ENCODE data around the gene ITSN1. TPM values are rescaled to one million over a fixed set of nuclear protein-coding genes. Genes with fewer than 3 reads are reported as not detected.
A peak's percentile ranks its signal among the peaks of the same experiment; 100 is the strongest.
"Not testable (repeated sequence)": the region's sequence is repeated elsewhere in the genome, so short reads cannot be mapped to it uniquely, and the experiment has no call there.

The ITSN1 gene
- total RNA-seq, 8 experiments from 2014 or later, result 27.8 to 89.0 (median 36.4) TPM

- in situ Hi-C loops (cut with MboI; ENCODE audit: low pct_unique_long_range_greater_than_20kb in 2 of 9, low sequenced_read_pairs in 9 of 9, unreplicated experiment in 9 of 9), result no loop called here
- ATAC-seq (replicated peaks in 6 of 8), result no peak
- Histone ChIP-seq H3K4me3 (no peak overlapping the region), H3K27ac (no peak overlapping the region), H3K4me1 (replicated peaks in 1 of 2) (no peaks in the 10 kb centered on the region)
- 83 to 100% (median 100%) methylated on average over 2 of the region's 2 CpGs; no CpG with 5 or more reads in 1 of the 10 experiments for WGBS, 10 experiments
These were observed 78.8 kb downstream of the ITSN1 start for GRCh38 chr21:33721081-33721480.

GRCh38 chr21:33729139-33729538 is 86.8 kb downstream of the ITSN1 start:
- in situ Hi-C loops (cut with MboI; ENCODE audit: low pct_unique_long_range_greater_than_20kb in 2 of 9, low sequenced_read_pairs in 9 of 9, unreplicated experiment in 9 of 9); ATAC-seq (replicated peaks in 6 of 8); H3K4me3 ChIP-seq; H3K27ac ChIP-seq; H3K4me1 ChIP-seq (replicated peaks in 1 of 2): not testable (repeated sequence)
- WGBS, 10 experiments, result 90 to 100% (median 100%) methylated on average over 1 to 3 of the region's 3 CpGs

- WGBS, 10 experiments, result 29 to 100% (median 66%) methylated on average over 1 to 2 of the region's 2 CpGs
- Histone ChIP-seq H3K4me3 (no peak overlapping the region), H3K27ac (no peak overlapping the region), H3K4me1 (replicated peaks in 1 of 2) (no peaks in the 10 kb centered on the region)
- in situ Hi-C loops (cut with MboI; ENCODE audit: low pct_unique_long_range_greater_than_20kb in 2 of 9, low sequenced_read_pairs in 9 of 9, unreplicated experiment in 9 of 9), result no loop called here
- no peak for ATAC-seq (replicated peaks in 6 of 8)
These were observed 87.3 kb downstream of the ITSN1 start for GRCh38 chr21:33729641-33730040.

GRCh38 chr21:33731447-33731846 is 89.1 kb downstream of the ITSN1 start:
- ATAC-seq (replicated peaks in 6 of 8), result no peak
- no peaks in the 10 kb centered on the region for H3K4me1 ChIP-seq (replicated peaks in 1 of 2)
- in situ Hi-C loops (cut with MboI; ENCODE audit: low pct_unique_long_range_greater_than_20kb in 2 of 9, low sequenced_read_pairs in 9 of 9, unreplicated experiment in 9 of 9), result no loop called here
- 96 to 100% (median 100%) methylated on average over 2 to 3 of the region's 3 CpGs; no CpG with 5 or more reads in 1 of the 10 experiments for WGBS, 10 experiments
- H3K4me3 ChIP-seq, result no peak overlapping the region
- H3K27ac ChIP-seq, result no peak overlapping the region

GRCh38 chr21:33732038-33732437 is 89.7 kb downstream of the ITSN1 start:
- ATAC-seq (replicated peaks in 6 of 8), result no peak
- Histone ChIP-seq H3K4me1 (replicated peaks in 1 of 2) (no peaks in the 10 kb centered on the region), H3K27ac (no peak overlapping the region), H3K4me3 (no peak overlapping the region)
- 88 to 100% (median 100%) methylated on average over 1 to 3 of the region's 3 CpGs; no CpG with 5 or more reads in 3 of the 10 experiments for WGBS, 10 experiments
- in situ Hi-C loops (cut with MboI; ENCODE audit: low pct_unique_long_range_greater_than_20kb in 2 of 9, low sequenced_read_pairs in 9 of 9, unreplicated experiment in 9 of 9), result no loop called here

- Histone ChIP-seq H3K4me3 (no peak overlapping the region), H3K27ac (no peak overlapping the region), H3K4me1 (replicated peaks in 1 of 2) (no peaks in the 10 kb centered on the region)
- ATAC-seq (replicated peaks in 6 of 8), result no peak
- WGBS, 10 experiments, result 70 to 100% (median 94%) methylated on average over 1 to 2 of the region's 2 CpGs
- in situ Hi-C loops (cut with MboI; ENCODE audit: low pct_unique_long_range_greater_than_20kb in 2 of 9, low sequenced_read_pairs in 9 of 9, unreplicated experiment in 9 of 9), result no loop called here
These were observed 91.3 kb downstream of the ITSN1 start for GRCh38 chr21:33733601-33734000.

GRCh38 chr21:33734291-33734690 is 92.0 kb downstream of the ITSN1 start:
- Histone ChIP-seq H3K4me1 (replicated peaks in 1 of 2) (no peaks in the 10 kb centered on the region), H3K4me3 (no peak overlapping the region), H3K27ac (no peak overlapping the region)
- 71 to 100% (median 93%) methylated on average over 1 to 3 of the region's 3 CpGs for WGBS, 10 experiments
- peak in 1 of 8 experiments; percentile 13 for ATAC-seq (replicated peaks in 6 of 8)
- in situ Hi-C loops (cut with MboI; ENCODE audit: low pct_unique_long_range_greater_than_20kb in 2 of 9, low sequenced_read_pairs in 9 of 9, unreplicated experiment in 9 of 9), result no loop called here

GRCh38 chr21:33734818-33735217 is 92.5 kb downstream of the ITSN1 start:
- H3K4me1 ChIP-seq (replicated peaks in 1 of 2), result no peaks in the 10 kb centered on the region
- ATAC-seq (replicated peaks in 6 of 8), result no peak
- in situ Hi-C loops (cut with MboI; ENCODE audit: low pct_unique_long_range_greater_than_20kb in 2 of 9, low sequenced_read_pairs in 9 of 9, unreplicated experiment in 9 of 9), result no loop called here
- 88 to 100% (median 100%) methylated on average over 1 to 2 of the region's 2 CpGs; no CpG with 5 or more reads in 3 of the 10 experiments for WGBS, 10 experiments
- no peak overlapping the region for H3K4me3 ChIP-seq
- H3K27ac ChIP-seq, result no peak overlapping the region

- in situ Hi-C loops (cut with MboI; ENCODE audit: low pct_unique_long_range_greater_than_20kb in 2 of 9, low sequenced_read_pairs in 9 of 9, unreplicated experiment in 9 of 9), result no loop called here
- Histone ChIP-seq H3K4me3 (no peak overlapping the region), H3K27ac (no peak overlapping the region), H3K4me1 (replicated peaks in 1 of 2) (no peaks in the 10 kb centered on the region)
- ATAC-seq (replicated peaks in 6 of 8), result no peak
- WGBS, 10 experiments, result 80 to 100% (median 89%) methylated on average over 1 to 3 of the region's 3 CpGs; no CpG with 5 or more reads in 3 of the 10 experiments
These were observed 94.3 kb downstream of the ITSN1 start for GRCh38 chr21:33736569-33736968.

- in situ Hi-C loops (cut with MboI; ENCODE audit: low pct_unique_long_range_greater_than_20kb in 2 of 9, low sequenced_read_pairs in 9 of 9, unreplicated experiment in 9 of 9), result no loop called here
- Histone ChIP-seq H3K27ac (no peak overlapping the region), H3K4me3 (no peak overlapping the region), H3K4me1 (replicated peaks in 1 of 2) (no peaks in the 10 kb centered on the region)
- ATAC-seq (replicated peaks in 6 of 8), result no peak
- WGBS, 10 experiments, result 87 to 100% (median 97%) methylated on average over 3 to 5 of the region's 5 CpGs; no CpG with 5 or more reads in 1 of the 10 experiments
These were observed 97.4 kb downstream of the ITSN1 start for GRCh38 chr21:33739701-33740100.

- no peak for ATAC-seq (replicated peaks in 6 of 8)
- Histone ChIP-seq H3K4me1 (replicated peaks in 1 of 2) (peaks cover 0 to 3% of the 10 kb centered on the region in 2 donors), H3K4me3 (no peak overlapping the region), H3K27ac (no peak overlapping the region)
- in situ Hi-C loops (cut with MboI; ENCODE audit: low pct_unique_long_range_greater_than_20kb in 2 of 9, low sequenced_read_pairs in 9 of 9, unreplicated experiment in 9 of 9), result no loop called here
- WGBS, 10 experiments, result 86 to 100% (median 95%) methylated on average over 1 to 2 of the region's 2 CpGs; no CpG with 5 or more reads in 1 of the 10 experiments
These were observed 105.1 kb downstream of the ITSN1 start for GRCh38 chr21:33747420-33747819.

GRCh38 chr21:33748903-33749302 is 106.6 kb downstream of the ITSN1 start:
- in situ Hi-C loops (cut with MboI; ENCODE audit: low pct_unique_long_range_greater_than_20kb in 2 of 9, low sequenced_read_pairs in 9 of 9, unreplicated experiment in 9 of 9), result no loop called here
- H3K4me1 ChIP-seq (replicated peaks in 1 of 2), result peaks cover 0 to 3% of the 10 kb centered on the region in 2 donors
- H3K27ac ChIP-seq, result no peak overlapping the region
- no peak overlapping the region for H3K4me3 ChIP-seq
- 83 to 100% (median 100%) methylated on average over 1 to 3 of the region's 3 CpGs; no CpG with 5 or more reads in 3 of the 10 experiments for WGBS, 10 experiments
- ATAC-seq (replicated peaks in 6 of 8), result no peak

- Histone ChIP-seq H3K27ac (no peak overlapping the region), H3K4me1 (replicated peaks in 1 of 2) (peaks cover 0 to 3% of the 10 kb centered on the region in 2 donors), H3K4me3 (no peak overlapping the region)
- 50 to 93% (median 80%) methylated on average over 1 to 4 of the region's 4 CpGs; no CpG with 5 or more reads in 1 of the 10 experiments for WGBS, 10 experiments
- ATAC-seq (replicated peaks in 6 of 8), result no peak
- in situ Hi-C loops (cut with MboI; ENCODE audit: low pct_unique_long_range_greater_than_20kb in 2 of 9, low sequenced_read_pairs in 9 of 9, unreplicated experiment in 9 of 9), result no loop called here
These were observed 107.7 kb downstream of the ITSN1 start for GRCh38 chr21:33750017-33750416.

- Histone ChIP-seq H3K4me3 (no peak overlapping the region), H3K4me1 (replicated peaks in 1 of 2) (peaks cover 0 to 3% of the 10 kb centered on the region in 2 donors), H3K27ac (no peak overlapping the region)
- in situ Hi-C loops (cut with MboI; ENCODE audit: low pct_unique_long_range_greater_than_20kb in 2 of 9, low sequenced_read_pairs in 9 of 9, unreplicated experiment in 9 of 9), result no loop called here
- ATAC-seq (replicated peaks in 6 of 8), result peak in 7 of 8 experiments; percentile 25 to 92 (median 49)
- WGBS, 10 experiments, result 0 to 83% (median 69%) methylated on average over 1 of the region's 1 CpG; no CpG with 5 or more reads in 6 of the 10 experiments
These were observed 108.8 kb downstream of the ITSN1 start for GRCh38 chr21:33751120-33751519.
